Breast epithelium (tissue), 3 donors: ENCODE data around the gene TBCA.

ENCODE experiments used
- POLR2A ChIP-seq: fragments of 450-650 bp; IDR thresholded peaks from one replicate; pipeline ENCODE4 v1.6.1; 2016; ENCODE audit warnings: antibody characterized with exemption, mild to moderate bottlenecking, moderate library complexity
- POLR2AphosphoS5 ChIP-seq, 3 donors: sonication (generic); formaldehyde crosslinking; IDR thresholded peaks; one replicate each; pipeline ENCODE4 v1.6.1; 2017; ENCODE audit warnings: antibody characterized with exemption in 3 of 3
- TF ChIP-seq, protein P1 (sequence below), 3 donors: fragments of 450-650 bp; IDR thresholded peaks; one replicate each; pipeline ENCODE4 v1.5.1; 2016 to 2017; ENCODE audit warnings: antibody characterized with exemption in 3 of 3, mild to moderate bottlenecking in 3 of 3, moderate library complexity in 3 of 3

GRCh38 chr5:77696120-77696519 is 80.0 kb downstream of the TBCA start:
- TF ChIP-seq, protein P1, sequence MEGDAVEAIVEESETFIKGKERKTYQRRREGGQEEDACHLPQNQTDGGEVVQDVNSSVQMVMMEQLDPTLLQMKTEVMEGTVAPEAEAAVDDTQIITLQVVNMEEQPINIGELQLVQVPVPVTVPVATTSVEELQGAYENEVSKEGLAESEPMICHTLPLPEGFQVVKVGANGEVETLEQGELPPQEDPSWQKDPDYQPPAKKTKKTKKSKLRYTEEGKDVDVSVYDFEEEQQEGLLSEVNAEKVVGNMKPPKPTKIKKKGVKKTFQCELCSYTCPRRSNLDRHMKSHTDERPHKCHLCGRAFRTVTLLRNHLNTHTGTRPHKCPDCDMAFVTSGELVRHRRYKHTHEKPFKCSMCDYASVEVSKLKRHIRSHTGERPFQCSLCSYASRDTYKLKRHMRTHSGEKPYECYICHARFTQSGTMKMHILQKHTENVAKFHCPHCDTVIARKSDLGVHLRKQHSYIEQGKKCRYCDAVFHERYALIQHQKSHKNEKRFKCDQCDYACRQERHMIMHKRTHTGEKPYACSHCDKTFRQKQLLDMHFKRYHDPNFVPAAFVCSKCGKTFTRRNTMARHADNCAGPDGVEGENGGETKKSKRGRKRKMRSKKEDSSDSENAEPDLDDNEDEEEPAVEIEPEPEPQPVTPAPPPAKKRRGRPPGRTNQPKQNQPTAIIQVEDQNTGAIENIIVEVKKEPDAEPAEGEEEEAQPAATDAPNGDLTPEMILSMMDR (IDR thresholded peaks at IDR 0.05): no peak
- no peak for TF ChIP-seq POLR2A
- no peak for TF ChIP-seq POLR2AphosphoS5 (IDR thresholded peaks at IDR 0.05)
